Measurements from ENCODE around the gene SDR42E2. TPM values are rescaled to one million over a fixed set of nuclear protein-coding genes. Genes with fewer than 3 reads are reported as not detected.
A peak's percentile ranks its signal among the peaks of the same experiment; 100 is the strongest.

Gene SDR42E2
- total and polyA plus RNA-seq, 10 of the 15 experiments (the other 5 are each of a cell fraction or from before 2014, with no cell fraction given): 0.01 to 0.09 (median 0.08) TPM; not detected in 4

GRCh38 chr16:22206013-22206841, 43.9 kb downstream of the SDR42E2 start, which contains the start of gene EEF2K (continued):
- TF ChIP-seq ZBTB40 (IDR thresholded peaks at IDR 0.05; ENCODE audit: borderline replicate concordance) (peak; percentile 73; the same call in 1 of the 2 replicates), SMARCA5 (IDR thresholded peaks at IDR 0.05) (peak; percentile 99), IRF5 (IDR thresholded peaks at IDR 0.05; ENCODE audit: borderline replicate concordance) (no peak), YBX1 (IDR thresholded peaks at IDR 0.05) (no peak), RAD21 (IDR thresholded peaks at IDR 0.05; ENCODE audit: insufficient read depth, low read depth, low read length) (peak; percentile 59), RUNX3 (IDR thresholded peaks at IDR 0.05; ENCODE audit: low read length) (peak; percentile 34; the same call in 1 of the 2 replicates), FOXK2 (IDR thresholded peaks at IDR 0.05) (0 out of 2 replicates have a peak, but pooled peaks have one; percentile 22), NKRF (conservative IDR thresholded peaks at IDR 0.05) (peak; percentile 58)

Data from GM12878 (cell line).